ENCODE measurements around the gene RPS3. TPM values are rescaled to one million over a fixed set of nuclear protein-coding genes. Genes with fewer than 3 reads are reported as not detected.

Gene RPS3
- polyA plus RNA-seq, 2 of the 4 experiments (the other 2 are of a cell fraction), result 3,468 to 3,544 TPM

DNA sequence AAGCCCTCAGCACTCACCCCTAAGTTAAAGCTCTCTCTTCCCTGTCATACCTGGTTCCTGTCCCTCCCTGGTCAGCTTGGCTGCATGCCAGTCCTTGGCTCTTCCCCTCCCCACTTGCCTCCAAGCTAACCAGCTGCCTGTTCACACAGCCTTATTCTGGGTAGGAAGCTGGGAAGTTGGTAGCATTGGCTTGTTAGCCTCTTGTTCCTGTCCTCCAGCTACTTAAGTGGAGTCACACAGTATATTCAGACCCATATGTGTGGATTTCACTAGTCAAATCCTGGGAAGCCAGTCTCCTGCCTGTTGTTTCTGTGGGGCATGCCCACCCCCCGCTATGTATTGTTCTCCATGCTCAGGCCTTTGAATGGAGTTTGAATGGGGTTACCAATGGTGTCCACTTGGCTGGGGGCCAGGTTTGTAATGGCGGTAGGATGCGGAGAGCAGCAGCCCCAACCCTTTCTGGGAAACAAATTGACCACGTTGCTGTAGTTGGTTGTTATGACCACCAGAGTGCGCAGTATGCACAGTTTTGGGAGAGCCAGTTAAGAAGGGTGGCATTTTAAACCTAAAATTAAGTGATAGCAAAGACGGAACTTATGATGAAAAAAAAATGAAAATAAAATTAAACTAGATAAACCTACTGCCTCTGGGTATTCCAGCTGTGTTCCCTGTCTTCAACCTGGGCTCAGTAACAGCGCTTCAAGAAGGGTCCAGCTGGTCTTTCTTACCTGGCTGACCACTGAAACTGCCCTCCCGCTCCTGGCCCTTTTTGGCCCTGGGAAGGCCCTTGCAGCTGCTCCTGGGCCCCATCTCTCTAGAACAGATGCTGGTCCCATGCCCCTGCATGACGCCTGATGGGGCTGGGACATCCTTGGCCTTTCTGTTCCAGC lies 10.7 kb upstream of the RPS3 start (continued):
- TF ChIP-seq TP53 (CRISPR knock-in tag; IDR thresholded peaks at IDR 0.05) (no peak), MAZ (IDR thresholded peaks at IDR 0.05; ENCODE audit: borderline replicate concordance, low read depth, low read length) (no peak), ZFP36 (IDR thresholded peaks at IDR 0.05; ENCODE audit: borderline replicate concordance, partially characterized antibody) (no peak), RAD21 (conservative IDR thresholded peaks at IDR 0.05 in 1 of 2, IDR thresholded peaks at IDR 0.05 in 1 of 2) (peak; percentile 92 to 94), HOXA7 (CRISPR knock-in tag; IDR thresholded peaks at IDR 0.05) (no peak), CBX8 (IDR thresholded peaks at IDR 0.05) (no peak), NFE2L2 (conservative IDR thresholded peaks at IDR 0.05; ENCODE audit: low read length) (no peak), POLR2A (IDR thresholded peaks at IDR 0.05; ENCODE audit: low read length) (no peak), GATA3 (IDR thresholded peaks at IDR 0.05; ENCODE audit: borderline replicate concordance) (no peak), KDM1A (IDR thresholded peaks at IDR 0.05; ENCODE audit: low read depth) (no peak), RCOR1 (IDR thresholded peaks at IDR 0.05; ENCODE audit: low read depth, low read length) (no peak), CBX2 (IDR thresholded peaks at IDR 0.05; ENCODE audit: borderline replicate concordance, low read depth) (no peak), HOXB13 (CRISPR knock-in tag; IDR thresholded peaks at IDR 0.05; ENCODE audit: low read depth) (no peak), KDM5A (IDR thresholded peaks at IDR 0.05) (no peak), EP300 (IDR thresholded peaks at IDR 0.05) (no peak), FOSL2 (IDR thresholded peaks at IDR 0.05) (no peak), FOSL2 (CRISPR knock-in tag; IDR thresholded peaks at IDR 0.05) (no peak), TFCP2L1 (CRISPR knock-in tag; IDR thresholded peaks at IDR 0.05) (no peak), RARB (CRISPR knock-in tag; IDR thresholded peaks at IDR 0.05) (no peak), RNF2 (IDR thresholded peaks at IDR 0.05; ENCODE audit: borderline replicate concordance, low read depth) (no peak), HDAC2 (IDR thresholded peaks at IDR 0.05) (no peak), EHF (CRISPR knock-in tag; IDR thresholded peaks at IDR 0.05) (no peak), SMC3 (IDR thresholded peaks at IDR 0.05) (peak; percentile 90)
- TF ChIP-seq, protein P1, sequence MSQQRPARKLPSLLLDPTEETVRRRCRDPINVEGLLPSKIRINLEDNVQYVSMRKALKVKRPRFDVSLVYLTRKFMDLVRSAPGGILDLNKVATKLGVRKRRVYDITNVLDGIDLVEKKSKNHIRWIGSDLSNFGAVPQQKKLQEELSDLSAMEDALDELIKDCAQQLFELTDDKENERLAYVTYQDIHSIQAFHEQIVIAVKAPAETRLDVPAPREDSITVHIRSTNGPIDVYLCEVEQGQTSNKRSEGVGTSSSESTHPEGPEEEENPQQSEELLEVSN (IDR thresholded peaks at IDR 0.05; ENCODE audit: borderline replicate concordance, low read depth), result no peak
- TF ChIP-seq, protein P2, sequence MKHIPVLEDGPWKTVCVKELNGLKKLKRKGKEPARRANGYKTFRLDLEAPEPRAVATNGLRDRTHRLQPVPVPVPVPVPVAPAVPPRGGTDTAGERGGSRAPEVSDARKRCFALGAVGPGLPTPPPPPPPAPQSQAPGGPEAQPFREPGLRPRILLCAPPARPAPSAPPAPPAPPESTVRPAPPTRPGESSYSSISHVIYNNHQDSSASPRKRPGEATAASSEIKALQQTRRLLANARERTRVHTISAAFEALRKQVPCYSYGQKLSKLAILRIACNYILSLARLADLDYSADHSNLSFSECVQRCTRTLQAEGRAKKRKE (CRISPR knock-in tag; IDR thresholded peaks at IDR 0.05; ENCODE audit: low read depth), result no peak
- TF ChIP-seq, protein P3, sequence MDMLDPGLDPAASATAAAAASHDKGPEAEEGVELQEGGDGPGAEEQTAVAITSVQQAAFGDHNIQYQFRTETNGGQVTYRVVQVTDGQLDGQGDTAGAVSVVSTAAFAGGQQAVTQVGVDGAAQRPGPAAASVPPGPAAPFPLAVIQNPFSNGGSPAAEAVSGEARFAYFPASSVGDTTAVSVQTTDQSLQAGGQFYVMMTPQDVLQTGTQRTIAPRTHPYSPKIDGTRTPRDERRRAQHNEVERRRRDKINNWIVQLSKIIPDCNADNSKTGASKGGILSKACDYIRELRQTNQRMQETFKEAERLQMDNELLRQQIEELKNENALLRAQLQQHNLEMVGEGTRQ (IDR thresholded peaks at IDR 0.05), result no peak
- TF ChIP-seq, protein P4, sequence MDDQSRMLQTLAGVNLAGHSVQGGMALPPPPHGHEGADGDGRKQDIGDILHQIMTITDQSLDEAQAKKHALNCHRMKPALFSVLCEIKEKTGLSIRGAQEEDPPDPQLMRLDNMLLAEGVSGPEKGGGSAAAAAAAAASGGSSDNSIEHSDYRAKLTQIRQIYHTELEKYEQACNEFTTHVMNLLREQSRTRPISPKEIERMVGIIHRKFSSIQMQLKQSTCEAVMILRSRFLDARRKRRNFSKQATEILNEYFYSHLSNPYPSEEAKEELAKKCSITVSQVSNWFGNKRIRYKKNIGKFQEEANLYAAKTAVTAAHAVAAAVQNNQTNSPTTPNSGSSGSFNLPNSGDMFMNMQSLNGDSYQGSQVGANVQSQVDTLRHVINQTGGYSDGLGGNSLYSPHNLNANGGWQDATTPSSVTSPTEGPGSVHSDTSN (IDR thresholded peaks at IDR 0.05), result no peak
- TF ChIP-seq, protein P5, sequence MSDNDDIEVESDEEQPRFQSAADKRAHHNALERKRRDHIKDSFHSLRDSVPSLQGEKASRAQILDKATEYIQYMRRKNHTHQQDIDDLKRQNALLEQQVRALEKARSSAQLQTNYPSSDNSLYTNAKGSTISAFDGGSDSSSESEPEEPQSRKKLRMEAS (IDR thresholded peaks at IDR 0.05), result 0 out of 2 replicates have a peak, but pooled peaks have one; percentile 26
- TF ChIP-seq, protein P6, sequence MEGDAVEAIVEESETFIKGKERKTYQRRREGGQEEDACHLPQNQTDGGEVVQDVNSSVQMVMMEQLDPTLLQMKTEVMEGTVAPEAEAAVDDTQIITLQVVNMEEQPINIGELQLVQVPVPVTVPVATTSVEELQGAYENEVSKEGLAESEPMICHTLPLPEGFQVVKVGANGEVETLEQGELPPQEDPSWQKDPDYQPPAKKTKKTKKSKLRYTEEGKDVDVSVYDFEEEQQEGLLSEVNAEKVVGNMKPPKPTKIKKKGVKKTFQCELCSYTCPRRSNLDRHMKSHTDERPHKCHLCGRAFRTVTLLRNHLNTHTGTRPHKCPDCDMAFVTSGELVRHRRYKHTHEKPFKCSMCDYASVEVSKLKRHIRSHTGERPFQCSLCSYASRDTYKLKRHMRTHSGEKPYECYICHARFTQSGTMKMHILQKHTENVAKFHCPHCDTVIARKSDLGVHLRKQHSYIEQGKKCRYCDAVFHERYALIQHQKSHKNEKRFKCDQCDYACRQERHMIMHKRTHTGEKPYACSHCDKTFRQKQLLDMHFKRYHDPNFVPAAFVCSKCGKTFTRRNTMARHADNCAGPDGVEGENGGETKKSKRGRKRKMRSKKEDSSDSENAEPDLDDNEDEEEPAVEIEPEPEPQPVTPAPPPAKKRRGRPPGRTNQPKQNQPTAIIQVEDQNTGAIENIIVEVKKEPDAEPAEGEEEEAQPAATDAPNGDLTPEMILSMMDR (IDR thresholded peaks at IDR 0.05), result peak; percentile 95
- TF ChIP-seq, protein P7, sequence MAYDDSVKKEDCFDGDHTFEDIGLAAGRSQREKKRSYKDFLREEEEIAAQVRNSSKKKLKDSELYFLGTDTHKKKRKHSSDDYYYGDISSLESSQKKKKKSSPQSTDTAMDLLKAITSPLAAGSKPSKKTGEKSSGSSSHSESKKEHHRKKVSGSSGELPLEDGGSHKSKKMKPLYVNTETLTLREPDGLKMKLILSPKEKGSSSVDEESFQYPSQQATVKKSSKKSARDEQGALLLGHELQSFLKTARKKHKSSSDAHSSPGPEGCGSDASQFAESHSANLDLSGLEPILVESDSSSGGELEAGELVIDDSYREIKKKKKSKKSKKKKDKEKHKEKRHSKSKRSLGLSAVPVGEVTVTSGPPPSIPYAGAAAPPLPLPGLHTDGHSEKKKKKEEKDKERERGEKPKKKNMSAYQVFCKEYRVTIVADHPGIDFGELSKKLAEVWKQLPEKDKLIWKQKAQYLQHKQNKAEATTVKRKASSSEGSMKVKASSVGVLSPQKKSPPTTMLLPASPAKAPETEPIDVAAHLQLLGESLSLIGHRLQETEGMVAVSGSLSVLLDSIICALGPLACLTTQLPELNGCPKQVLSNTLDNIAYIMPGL (CRISPR knock-in tag; IDR thresholded peaks at IDR 0.05; ENCODE audit: borderline replicate concordance), result no peak

Measured in A549 (cell line).